ENCODE measurements around the gene SPAG8.

Gene SPAG8

DNA sequence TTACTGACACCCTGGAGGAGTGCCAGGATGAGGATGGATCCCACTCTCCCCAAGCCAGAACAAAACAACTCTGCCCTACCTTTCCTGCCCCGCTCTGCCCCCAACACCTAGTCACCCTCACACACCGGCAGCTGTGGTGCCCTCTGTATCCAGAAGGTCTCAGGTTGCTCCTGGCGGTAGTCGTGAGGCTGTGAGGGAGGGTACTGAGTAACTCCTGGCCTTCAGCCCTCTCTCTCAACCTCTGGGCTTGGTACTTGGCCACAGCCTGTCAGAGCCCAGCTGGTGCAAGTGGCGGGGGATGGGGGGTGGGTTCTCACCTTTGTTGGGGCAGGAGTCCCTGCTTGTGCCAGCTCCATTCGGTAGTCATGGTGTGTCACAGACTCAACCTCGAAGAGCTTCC lies 1.9 kb downstream of the SPAG8 start:
- DNase-seq (ENCODE audit: low read depth) = no peak

GRCh38 chr9:35808433-35808832 lies 3.6 kb downstream of the SPAG8 start:
- DNase-seq (ENCODE audit: low read depth) = no peak

DNA sequence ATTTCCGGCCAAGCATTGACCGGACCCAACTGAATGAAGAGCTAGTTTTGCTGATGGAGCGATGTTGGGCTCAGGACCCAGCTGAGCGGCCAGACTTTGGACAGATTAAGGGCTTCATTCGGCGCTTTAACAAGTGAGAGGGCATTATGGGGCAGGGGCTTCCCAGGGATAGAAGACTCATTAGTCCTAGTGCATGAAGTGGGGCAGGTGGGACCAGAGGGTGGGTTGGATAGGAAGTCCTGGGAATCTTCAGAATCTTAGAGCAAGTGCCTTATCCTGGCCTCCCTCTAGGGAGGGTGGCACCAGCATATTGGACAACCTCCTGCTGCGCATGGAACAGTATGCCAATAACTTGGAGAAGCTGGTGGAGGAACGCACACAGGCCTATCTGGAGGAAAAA lies 6.0 kb downstream of the SPAG8 start:
- DNase-seq (ENCODE audit: low read depth) = no peak

DNA sequence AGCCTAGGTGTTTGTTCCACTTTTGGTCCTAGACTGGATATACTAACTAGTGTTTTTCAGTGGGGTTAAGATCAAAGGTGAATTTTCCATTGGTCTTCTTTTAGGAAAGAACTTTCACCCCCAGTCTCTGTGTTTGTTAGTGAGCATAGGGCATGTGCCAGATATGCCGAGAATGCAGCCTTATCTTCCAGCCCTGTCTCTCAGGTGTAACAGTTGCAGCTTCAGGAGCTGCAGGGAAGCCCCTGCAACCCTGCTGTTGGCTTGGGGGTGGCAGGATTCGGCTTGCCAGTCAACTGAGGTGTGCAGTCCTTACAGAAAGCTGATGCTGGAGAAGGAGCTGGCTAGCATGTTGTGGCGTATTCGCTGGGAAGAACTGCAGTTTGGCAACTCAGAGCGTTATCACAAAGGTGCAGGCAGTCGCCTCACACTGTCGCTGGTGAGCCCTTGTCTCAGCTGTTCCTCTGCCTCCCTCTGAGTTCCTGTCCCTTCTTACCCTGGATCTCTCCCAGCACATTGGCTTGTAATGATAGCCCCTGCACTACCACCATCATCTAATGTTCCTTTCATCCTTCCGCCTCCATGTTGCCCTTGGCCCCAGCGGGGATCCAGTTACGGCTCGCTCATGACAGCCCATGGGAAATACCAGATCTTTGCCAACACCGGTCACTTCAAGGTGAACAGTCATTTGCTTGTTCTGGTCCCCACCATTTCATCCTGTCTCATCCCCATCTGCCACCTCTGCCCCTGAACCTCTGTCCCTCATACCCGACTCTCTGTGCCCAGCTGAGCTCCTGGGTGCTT lies 10.5 kb downstream of the SPAG8 start:
- no peak for DNase-seq (ENCODE audit: low read depth)

- no peak for DNase-seq (ENCODE audit: low read depth)
These were observed 11.5 kb downstream of the SPAG8 start for GRCh38 chr9:35800530-35800929.

- DNase-seq (ENCODE audit: low read depth) = peak; percentile 30
These were observed 13.2 kb downstream of the SPAG8 start for GRCh38 chr9:35798658-35799374.

DNA sequence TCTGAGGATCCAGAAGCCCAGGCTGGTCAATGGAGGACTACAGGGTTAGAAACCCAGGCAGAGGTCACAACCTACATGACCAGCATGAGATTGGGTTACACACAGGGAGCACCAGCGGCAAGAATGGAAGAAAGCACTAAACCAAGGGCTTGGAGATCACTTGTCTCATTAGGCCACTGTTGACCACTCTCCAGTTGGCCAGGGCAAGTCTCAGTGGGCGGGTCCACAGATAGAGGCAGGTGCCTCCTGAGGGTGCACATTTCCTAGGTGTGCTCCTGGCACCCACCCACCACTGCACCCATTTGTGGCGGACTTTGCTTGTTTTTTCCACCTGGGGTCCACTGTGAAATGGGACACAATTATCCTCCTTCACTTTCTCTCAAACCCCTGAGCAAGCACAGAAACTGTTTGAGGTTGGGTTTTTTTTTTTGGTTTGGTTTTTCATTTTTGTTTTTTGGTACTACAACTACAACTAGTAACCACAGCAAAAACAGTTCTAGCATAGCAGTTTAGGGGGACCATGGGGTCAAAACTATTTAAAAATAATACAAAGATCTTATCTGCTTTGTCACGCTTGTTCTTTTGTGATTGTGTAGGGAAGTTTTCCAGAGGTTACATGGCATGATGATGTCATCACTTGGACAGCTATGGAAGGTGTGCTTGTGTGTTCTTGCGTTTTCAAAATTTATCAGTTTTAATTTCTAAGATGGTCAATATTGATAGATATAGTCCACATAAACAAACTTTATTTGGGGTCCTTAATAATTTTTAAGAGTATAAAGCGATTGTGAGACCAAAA lies 14.6 kb downstream of the SPAG8 start:
- DNase-seq (ENCODE audit: low read depth) = no peak

GRCh38 chr9:35795695-35796094 lies 16.4 kb downstream of the SPAG8 start:
- no peak for DNase-seq (ENCODE audit: low read depth)

DNA sequence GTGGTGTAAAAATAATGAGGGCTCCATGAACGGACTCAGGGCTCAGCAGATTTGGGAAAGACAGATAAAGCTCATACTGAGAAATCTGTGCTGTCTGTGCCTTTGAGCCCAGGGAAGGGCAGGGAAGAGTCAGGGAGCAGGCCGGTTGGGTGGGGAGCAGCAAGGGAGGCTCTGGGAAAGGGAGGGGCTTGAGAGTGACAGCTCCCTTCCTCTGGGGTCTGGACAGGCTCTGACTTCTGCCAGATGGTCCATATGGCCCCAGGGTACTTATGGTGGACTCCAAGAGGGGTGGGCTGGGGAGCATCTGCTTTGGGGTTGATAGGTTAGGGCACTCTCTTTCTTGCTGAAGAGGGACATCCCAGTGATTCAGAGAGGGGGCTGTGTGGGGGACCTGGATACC lies 18.6 kb downstream of the SPAG8 start:
- no peak for DNase-seq (ENCODE audit: low read depth)

- no peak for DNase-seq (ENCODE audit: low read depth)
These were observed 19.2 kb downstream of the SPAG8 start for GRCh38 chr9:35792826-35793225.

- no peak for DNase-seq (ENCODE audit: low read depth)
These were observed 19.8 kb downstream of the SPAG8 start for GRCh38 chr9:35792024-35792813.

GRCh38 chr9:35791297-35791921 lies 20.7 kb downstream of the SPAG8 start, which contains the start of gene NPR2:
NPR2 (plus strand) TSS chr9:35791591; CDS start chr9:35792409, 818 bp downstream.
- DNase-seq (ENCODE audit: low read depth) = no peak

- DNase-seq (ENCODE audit: low read depth) = peak; percentile 26
These were observed 21.4 kb downstream of the SPAG8 start for GRCh38 chr9:35790385-35791296.

- DNase-seq (ENCODE audit: low read depth) = no peak
These were observed 22.1 kb downstream of the SPAG8 start for GRCh38 chr9:35790025-35790384.

- no peak for DNase-seq (ENCODE audit: low read depth)
These were observed 22.5 kb downstream of the SPAG8 start for GRCh38 chr9:35789541-35789940.

DNA sequence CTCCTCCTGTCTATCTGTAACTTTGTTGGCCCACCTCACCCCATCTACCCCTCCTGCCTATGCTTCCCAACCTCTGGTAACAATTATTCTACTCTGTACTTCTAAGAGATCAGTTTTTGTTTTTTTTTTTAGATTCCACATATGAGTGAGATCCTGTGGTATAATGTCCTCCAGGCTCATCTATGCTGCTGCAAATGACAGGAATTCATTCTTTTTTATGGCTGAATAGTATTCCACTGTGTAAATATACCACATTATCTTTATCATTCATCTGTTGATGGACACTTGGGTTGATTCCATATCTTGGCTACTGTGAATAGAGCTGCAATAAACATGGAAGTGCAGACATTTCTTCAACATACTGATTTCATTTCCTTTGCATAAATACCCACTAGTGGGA lies 28.6 kb downstream of the SPAG8 start:
- no peak for DNase-seq (ENCODE audit: low read depth)

GRCh38 chr9:35781066-35781465 lies 31.0 kb downstream of the SPAG8 start:
- DNase-seq (ENCODE audit: low read depth) = no peak

GRCh38 chr9:35778496-35778895 lies 33.6 kb downstream of the SPAG8 start:
- no peak for DNase-seq (ENCODE audit: low read depth)

DNA sequence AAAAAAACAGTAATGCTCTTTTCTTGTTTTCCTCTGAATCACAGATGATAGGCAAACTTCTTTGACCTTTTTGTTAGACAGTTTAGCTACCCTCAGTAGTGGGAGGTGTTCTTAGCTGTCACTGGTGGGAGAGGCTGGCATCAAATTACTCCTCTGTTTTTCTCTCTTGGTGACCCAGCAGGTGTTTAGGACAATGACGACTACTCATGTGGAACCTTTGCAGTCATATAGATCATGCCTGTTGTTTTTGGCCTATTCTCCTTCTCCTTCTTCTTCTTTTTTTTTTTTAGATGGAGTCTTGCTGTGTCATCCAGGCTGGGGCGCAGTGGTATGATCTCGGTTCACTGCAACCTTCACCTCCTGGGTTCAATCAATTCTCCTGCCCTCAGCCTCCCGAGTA lies 36.0 kb downstream of the SPAG8 start:
- DNase-seq (ENCODE audit: low read depth) = no peak

GRCh38 chr9:35774907-35775635 lies 37.0 kb downstream of the SPAG8 start:
- no peak for DNase-seq (ENCODE audit: low read depth)
